ENCODE measurements around the gene SERPINE3.

The SERPINE3 gene

GRCh38 chr13:51357928-51358595 is 18.6 kb downstream of the SERPINE3 start:
- TF ChIP-seq EZH2 (IDR thresholded peaks at IDR 0.05; ENCODE audit: borderline replicate concordance, low read depth, low read length, severe bottlenecking): no peak
- TF ChIP-seq, protein P1, sequence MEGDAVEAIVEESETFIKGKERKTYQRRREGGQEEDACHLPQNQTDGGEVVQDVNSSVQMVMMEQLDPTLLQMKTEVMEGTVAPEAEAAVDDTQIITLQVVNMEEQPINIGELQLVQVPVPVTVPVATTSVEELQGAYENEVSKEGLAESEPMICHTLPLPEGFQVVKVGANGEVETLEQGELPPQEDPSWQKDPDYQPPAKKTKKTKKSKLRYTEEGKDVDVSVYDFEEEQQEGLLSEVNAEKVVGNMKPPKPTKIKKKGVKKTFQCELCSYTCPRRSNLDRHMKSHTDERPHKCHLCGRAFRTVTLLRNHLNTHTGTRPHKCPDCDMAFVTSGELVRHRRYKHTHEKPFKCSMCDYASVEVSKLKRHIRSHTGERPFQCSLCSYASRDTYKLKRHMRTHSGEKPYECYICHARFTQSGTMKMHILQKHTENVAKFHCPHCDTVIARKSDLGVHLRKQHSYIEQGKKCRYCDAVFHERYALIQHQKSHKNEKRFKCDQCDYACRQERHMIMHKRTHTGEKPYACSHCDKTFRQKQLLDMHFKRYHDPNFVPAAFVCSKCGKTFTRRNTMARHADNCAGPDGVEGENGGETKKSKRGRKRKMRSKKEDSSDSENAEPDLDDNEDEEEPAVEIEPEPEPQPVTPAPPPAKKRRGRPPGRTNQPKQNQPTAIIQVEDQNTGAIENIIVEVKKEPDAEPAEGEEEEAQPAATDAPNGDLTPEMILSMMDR (IDR thresholded peaks at IDR 0.05; ENCODE audit: borderline replicate concordance, extremely low read depth, low read length, poor library complexity, severe bottlenecking): no peak
- H3K4me2 ChIP-seq (ENCODE audit: insufficient read depth, low read length): no peak overlapping the region
- H3K27ac ChIP-seq (ENCODE audit: low read length): no peak overlapping the region
- H3K9ac ChIP-seq (ENCODE audit: low read depth, low read length): no peak overlapping the region
- H3K27me3 ChIP-seq (ENCODE audit: insufficient read depth, low read length, poor library complexity): no peaks in the 10 kb centered on the region
- no peak overlapping the region for H2AFZ ChIP-seq (ENCODE audit: low read depth, low read length)
- H3K4me1 ChIP-seq (ENCODE audit: insufficient read depth, low read length): no peaks in the 10 kb centered on the region
- no peak overlapping the region for H3K4me3 ChIP-seq (ENCODE audit: low read depth in 1 of 2, low read length in 2 of 2)
- DNase-seq (no peak), ATAC-seq (ENCODE audit: insufficient read depth, low read depth) (no peak)
- no peaks in the 10 kb centered on the region for H3K79me2 ChIP-seq (ENCODE audit: insufficient read depth, low read length)
- H3K36me3 ChIP-seq (ENCODE audit: insufficient read depth, low read length): peaks cover 5% of the 10 kb centered on the region; the same call in 1 of the 2 replicates
- H3K9me3 ChIP-seq (ENCODE audit: insufficient read depth, low read length, severe bottlenecking): no peaks in the 10 kb centered on the region
- no peaks in the 10 kb centered on the region for H4K20me1 ChIP-seq (ENCODE audit: insufficient read depth, low read length)

DNA sequence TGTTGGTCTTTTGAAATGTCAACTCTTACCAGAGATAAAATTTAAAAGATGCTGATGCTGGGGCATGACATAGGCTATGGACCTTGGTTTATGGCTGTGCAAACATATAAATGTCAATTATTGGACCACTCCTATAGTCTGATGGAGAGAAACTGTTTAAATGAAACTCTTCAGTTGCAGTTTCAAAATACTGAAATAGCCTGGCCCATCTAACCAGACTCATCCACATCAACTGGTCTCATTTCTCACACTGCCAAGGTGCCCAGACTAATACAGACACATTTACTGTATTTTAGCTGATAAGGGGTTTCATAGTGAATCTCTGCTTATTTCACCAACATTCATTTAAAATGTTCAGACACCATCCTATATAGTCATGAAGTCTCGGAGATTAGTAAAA is 19.9 kb downstream of the SERPINE3 start:
- no peak for ATAC-seq (ENCODE audit: insufficient read depth, low read depth)
- Histone ChIP-seq H3K27ac (ENCODE audit: low read length) (no peak overlapping the region), H3K9me3 (ENCODE audit: insufficient read depth, low read length, severe bottlenecking) (no peaks in the 10 kb centered on the region)

GRCh38 chr13:51360489-51360888 is 21.0 kb downstream of the SERPINE3 start:
- no peaks in the 10 kb centered on the region for H3K9me3 ChIP-seq (ENCODE audit: insufficient read depth, low read length, severe bottlenecking)
- ATAC-seq (ENCODE audit: insufficient read depth, low read depth): no peak
- no peaks in the 10 kb centered on the region for H3K4me1 ChIP-seq (ENCODE audit: insufficient read depth, low read length)
- H3K4me3 ChIP-seq (ENCODE audit: low read depth in 1 of 2, low read length in 2 of 2): no peak overlapping the region
- no peak overlapping the region for H3K9ac ChIP-seq (ENCODE audit: low read depth, low read length)
- no peak for DNase-seq
- H4K20me1 ChIP-seq (ENCODE audit: insufficient read depth, low read length): no peaks in the 10 kb centered on the region
- H3K36me3 ChIP-seq (ENCODE audit: insufficient read depth, low read length): peaks cover 19% of the 10 kb centered on the region
- no peaks in the 10 kb centered on the region for H3K79me2 ChIP-seq (ENCODE audit: insufficient read depth, low read length)
- TF ChIP-seq EZH2 (IDR thresholded peaks at IDR 0.05; ENCODE audit: borderline replicate concordance, low read depth, low read length, severe bottlenecking): no peak
- TF ChIP-seq, protein P1 (IDR thresholded peaks at IDR 0.05; ENCODE audit: borderline replicate concordance, extremely low read depth, low read length, poor library complexity, severe bottlenecking): no peak
- H3K27ac ChIP-seq (ENCODE audit: low read length): no peak overlapping the region
- no peak overlapping the region for H3K4me2 ChIP-seq (ENCODE audit: insufficient read depth, low read length)
- H3K27me3 ChIP-seq (ENCODE audit: insufficient read depth, low read length, poor library complexity): no peaks in the 10 kb centered on the region
- H2AFZ ChIP-seq (ENCODE audit: low read depth, low read length): no peak overlapping the region

More for the DNA sequence above, 19.9 kb downstream of the SERPINE3 start:
- no peak overlapping the region for H3K4me2 ChIP-seq (ENCODE audit: insufficient read depth, low read length)
- H3K9ac ChIP-seq (ENCODE audit: low read depth, low read length): no peak overlapping the region
- H3K36me3 ChIP-seq (ENCODE audit: insufficient read depth, low read length): peaks cover 8% of the 10 kb centered on the region; the same call in 1 of the 2 replicates
- no peaks in the 10 kb centered on the region for H3K27me3 ChIP-seq (ENCODE audit: insufficient read depth, low read length, poor library complexity)
- H2AFZ ChIP-seq (ENCODE audit: low read depth, low read length): no peak overlapping the region
- no peaks in the 10 kb centered on the region for H3K79me2 ChIP-seq (ENCODE audit: insufficient read depth, low read length)
- H4K20me1 ChIP-seq (ENCODE audit: insufficient read depth, low read length): no peaks in the 10 kb centered on the region
- TF ChIP-seq EZH2 (IDR thresholded peaks at IDR 0.05; ENCODE audit: borderline replicate concordance, low read depth, low read length, severe bottlenecking): no peak
- TF ChIP-seq, protein P1 (IDR thresholded peaks at IDR 0.05; ENCODE audit: borderline replicate concordance, extremely low read depth, low read length, poor library complexity, severe bottlenecking): no peak
- H3K4me3 ChIP-seq (ENCODE audit: low read depth in 1 of 2, low read length in 2 of 2): no peak overlapping the region
- no peaks in the 10 kb centered on the region for H3K4me1 ChIP-seq (ENCODE audit: insufficient read depth, low read length)
- DNase-seq: no peak
